HEK293T (cell line): Measurements from ENCODE around the gene TMEM11.

Experiments
- ARNT ChIP-seq: fragments of 450-650 bp; IDR thresholded peaks from 2 replicates; pipeline ENCODE4 v1.6.1; 2017; ENCODE audit warnings: mild to moderate bottlenecking
- CTBP1 ChIP-seq: fragments of 450-650 bp; IDR thresholded peaks from 2 replicates; pipeline ENCODE4 v1.6.1; 2016; ENCODE audit warnings: borderline replicate concordance
- FOXA1 ChIP-seq: fragments of 450-650 bp; IDR thresholded peaks from 2 replicates; pipeline ENCODE4 v1.6.1; 2016; ENCODE audit warnings: mild to moderate bottlenecking
- NFRKB ChIP-seq: fragments of 450-650 bp; IDR thresholded peaks from 2 replicates; pipeline ENCODE4 v1.6.1; 2016; ENCODE audit warnings: mild to moderate bottlenecking, moderate library complexity
- PKNOX1 ChIP-seq: fragments of 450-650 bp; IDR thresholded peaks from 2 replicates; pipeline ENCODE4 v1.6.1; 2016
- SP1 ChIP-seq: fragments of 450-650 bp; IDR thresholded peaks from 2 replicates; pipeline ENCODE4 v1.6.1; 2017
- SUZ12 ChIP-seq: fragments of 450-650 bp; IDR thresholded peaks from 2 replicates; pipeline ENCODE4 v1.6.1; 2016; ENCODE audit warnings: mild to moderate bottlenecking

- TF ChIP-seq ARNT = no peak
- no peak for TF ChIP-seq SP1
- no peak for TF ChIP-seq NFRKB
- no peak for TF ChIP-seq SUZ12
- no peak for TF ChIP-seq PKNOX1
- TF ChIP-seq CTBP1 = no peak
- no peak for TF ChIP-seq FOXA1
Observed at GRCh38 chr17:21177854-21178600, 35.9 kb downstream of the TMEM11 start.
